H1 (cell line): ENCODE measurements around the gene DPEP2. TPM values are rescaled to one million over a fixed set of nuclear protein-coding genes. Genes with fewer than 3 reads are reported as not detected.

Source experiments
- CTCF ChIA-PET: fragments of 300-600 bp; sonication (Branson Sonifier 250); formaldehyde crosslinking; loops from one replicate; lab custom pipeline; 2021; ENCODE audit not compliant: partially characterized antibody; lab: Charles Lee
- POLR2A ChIA-PET: fragments of 300-600 bp; sonication (Branson Sonifier 250); formaldehyde crosslinking; loops from one replicate; lab custom pipeline; 2021; ENCODE audit warnings: inconsistent platforms; ENCODE audit not compliant: partially characterized antibody; lab: Charles Lee
- DNase-seq, 2 experiments: peaks; one replicate each; pipeline versions ENCODE4 v3.0.0 to v3.0.0-alpha.2; 2010 to 2022; ENCODE audit warnings: low spot score in 2 of 2, low read depth in 1 of 2, mixed read lengths in 1 of 2
- FAIRE-seq: peaks from 2 replicates; lab custom pipeline; 2011; peaks lifted over from hg19 to GRCh38; lab: Jason Lieb, UNC
- H2AFZ ChIP-seq: 2 replicates; pipeline ENCODE4 v1.8.1; 2012; ENCODE audit warnings: low read length, inconsistent platforms
- H2AK5ac ChIP-seq: 2 replicates; pipeline ENCODE4 v1.6.1; 2013; ENCODE audit warnings: low read depth, low read length
- H2BK120ac ChIP-seq: replicated peaks from 2 replicates; pipeline ENCODE3; 2013; ENCODE audit warnings: low read depth, low read length, inconsistent platforms
- H2BK12ac ChIP-seq: 2 replicates; pipeline ENCODE4 v1.6.1; 2013; ENCODE audit warnings: low read depth, low read length
- H2BK15ac ChIP-seq: 2 replicates; pipeline ENCODE4 v1.6.1; 2013; ENCODE audit warnings: low read length
- H2BK20ac ChIP-seq: 2 replicates; pipeline ENCODE4 v1.6.1; 2013; ENCODE audit warnings: low read length
- H2BK5ac ChIP-seq: 2 replicates; pipeline ENCODE4 v1.6.1; 2013; ENCODE audit warnings: low read depth, low read length
- H3K14ac ChIP-seq: 2 replicates; pipeline ENCODE4 v1.6.1; 2013; ENCODE audit warnings: inconsistent platforms; ENCODE audit not compliant: insufficient read length
- H3K18ac ChIP-seq: 2 replicates; pipeline ENCODE4 v1.6.1; 2013; ENCODE audit warnings: low read length; ENCODE audit errors: extremely low read depth
- H3K23ac ChIP-seq: 2 replicates; pipeline ENCODE4 v1.6.1; 2013; ENCODE audit warnings: inconsistent platforms; ENCODE audit not compliant: insufficient read length
- H3K23me2 ChIP-seq: 2 replicates; pipeline ENCODE4 v1.6.1; 2013; ENCODE audit warnings: low read depth, low read length
- H3K27ac ChIP-seq: 2 replicates; pipeline ENCODE4 v1.6.1; 2011; ENCODE audit warnings: low read depth, low read length, inconsistent platforms
- H3K27me3 ChIP-seq, 4 experiments: replicated peaks in 1 of 4; 1 replicate in 1 of 4; 2 replicates in 3 of 4; pipeline versions ENCODE4 v1.6.1 to v1.8.1; 2011 to 2013; ENCODE audit warnings: low read length in 3 of 4, mild to moderate bottlenecking in 3 of 4, inconsistent platforms in 2 of 4, mixed read lengths in 2 of 4, moderate library complexity in 1 of 4; ENCODE audit not compliant: control insufficient read depth in 3 of 4, insufficient read depth in 3 of 4; ENCODE audit errors: extremely low read depth in 1 of 4
- H3K36me3 ChIP-seq, 4 experiments: 2 replicates each; pipeline versions ENCODE4 v1.6.1 to v1.8.1; 2011 to 2013; ENCODE audit warnings: mild to moderate bottlenecking in 4 of 4, low read length in 3 of 4, moderate library complexity in 2 of 4, control low read depth in 1 of 4, inconsistent platforms in 1 of 4; ENCODE audit not compliant: insufficient read depth in 4 of 4, control insufficient read depth in 2 of 4
- H3K4ac ChIP-seq: replicated peaks from 2 replicates; pipeline ENCODE3; 2013; ENCODE audit warnings: low read length, low read depth, mixed read lengths, inconsistent platforms; ENCODE audit not compliant: insufficient read length
- H3K4me1 ChIP-seq, 4 experiments: replicated peaks in 1 of 4; 1 replicate in 1 of 4; 2 replicates in 3 of 4; pipeline versions ENCODE4 v1.6.1 to v1.8.1; 2011 to 2013; ENCODE audit warnings: low read length in 3 of 4, inconsistent platforms in 2 of 4, mixed read lengths in 1 of 4; ENCODE audit not compliant: insufficient read depth in 4 of 4, control insufficient read depth in 3 of 4
- H3K4me2 ChIP-seq, 2 experiments: 2 replicates each; pipeline versions ENCODE4 v1.6.1 to v1.8.1; 2011 to 2013; ENCODE audit warnings: low read depth in 2 of 2, low read length in 2 of 2, control low read depth in 1 of 2, inconsistent platforms in 1 of 2, mild to moderate bottlenecking in 1 of 2; ENCODE audit not compliant: insufficient read depth in 1 of 2
- H3K4me3 ChIP-seq, 4 experiments: fragments of 200-600, 300-600 bp in 1 of 4; sonication (generic), shearing (Covaris generic), sonication (Bioruptor Twin) in 1 of 4; 2 replicates each; pipeline versions ENCODE4 v1.5.1 to v1.8.1; 2011 to 2016; ENCODE audit warnings: low read length in 4 of 4, low read depth in 3 of 4, control low read depth in 2 of 4, inconsistent platforms in 2 of 4, mild to moderate bottlenecking in 2 of 4, mixed read lengths in 1 of 4, moderate library complexity in 1 of 4; ENCODE audit not compliant: insufficient read depth in 2 of 4; ENCODE audit errors: extremely low read depth in 1 of 4
- H3K56ac ChIP-seq: replicated peaks from 2 replicates; pipeline ENCODE3; 2013; ENCODE audit warnings: low read depth, mild to moderate bottlenecking, mixed read lengths, low read length, inconsistent platforms; ENCODE audit not compliant: insufficient read length
- H3K79me1 ChIP-seq: 2 replicates; pipeline ENCODE4 v1.6.1; 2013; ENCODE audit warnings: low read depth, low read length, control low read depth
- H3K79me2 ChIP-seq, 2 experiments: 2 replicates each; pipeline versions ENCODE4 v1.6.1 to v1.8.1; 2012 to 2013; ENCODE audit warnings: low read length in 2 of 2, mild to moderate bottlenecking in 2 of 2, inconsistent platforms in 1 of 2; ENCODE audit not compliant: insufficient read depth in 2 of 2, control insufficient read depth in 1 of 2
- H3K9ac ChIP-seq, 4 experiments: replicated peaks in 1 of 4; 1 replicate in 1 of 4; 2 replicates in 3 of 4; pipeline versions ENCODE4 v1.6.1 to v1.8.1; 2011 to 2013; ENCODE audit warnings: low read depth in 3 of 4, low read length in 3 of 4, control low read depth in 2 of 4, mild to moderate bottlenecking in 2 of 4, moderate library complexity in 2 of 4, inconsistent platforms in 1 of 4; ENCODE audit errors: extremely low read depth in 1 of 4
- H3K9me3 ChIP-seq, 2 experiments: 2 replicates each; pipeline versions ENCODE4 v1.6.1 to v1.8.1; 2012 to 2013; ENCODE audit warnings: mild to moderate bottlenecking in 2 of 2, moderate library complexity in 2 of 2, control low read depth in 1 of 2, inconsistent platforms in 1 of 2, low read depth in 1 of 2, low read length in 1 of 2, mixed read lengths in 1 of 2; ENCODE audit not compliant: insufficient read depth in 2 of 2
- H4K20me1 ChIP-seq, 2 experiments: replicated peaks in 1 of 2; 2 replicates each; pipeline versions ENCODE3 to v1.8.1; 2011 to 2013; ENCODE audit warnings: inconsistent platforms in 2 of 2, low read length in 2 of 2, mild to moderate bottlenecking in 1 of 2; ENCODE audit not compliant: insufficient read depth in 2 of 2, control insufficient read depth in 1 of 2
- H4K5ac ChIP-seq: 2 replicates; pipeline ENCODE4 v1.6.1; 2013; ENCODE audit warnings: low read length, low read depth, mixed read lengths, inconsistent platforms; ENCODE audit not compliant: insufficient read length
- H4K8ac ChIP-seq: 2 replicates; pipeline ENCODE4 v1.8.0; 2013; ENCODE audit warnings: mild to moderate bottlenecking, moderate library complexity, low read length, inconsistent platforms; ENCODE audit not compliant: insufficient read depth; ENCODE audit errors: extremely low read depth
- H4K91ac ChIP-seq: replicated peaks from 2 replicates; pipeline ENCODE3; 2013; ENCODE audit warnings: low read length, mixed read lengths, inconsistent platforms; ENCODE audit not compliant: insufficient read length
- CHD1 ChIP-seq: IDR thresholded peaks from 2 replicates; pipeline ENCODE4 v1.6.1; 2012; ENCODE audit warnings: low read depth, low read length, improper control_type of control experiment
- SP1 ChIP-seq: IDR thresholded peaks from 2 replicates; pipeline ENCODE4 v1.6.1; 2011; ENCODE audit warnings: low read depth, low read length
- WGBS, 2 experiments: shearing (Covaris generic) in 1 of 2; methylation state at CpG; one replicate each; pipeline versions ENCODE4 v1.1.6 to v1.1.7; 2013 to 2015; ENCODE audit warnings: low lambda C conversion rate in 2 of 2, mixed read lengths in 2 of 2, inconsistent platforms in 1 of 2, low coverage in 1 of 2, missing lambda C conversion rate in 1 of 2; ENCODE audit not compliant: insufficient replicate concordance in 2 of 2, insufficient coverage in 1 of 2, insufficient read length in 1 of 2; ENCODE audit errors: extremely low coverage in 1 of 2, missing lambda C conversion rate in 1 of 2; 5-methylcytosine and 5-hydroxymethylcytosine counted together
- polyA plus RNA-seq, 7 experiments: library from polyadenylated mRNA; depleted of rRNA in 3 of 7; stranded (reverse) in 5 of 7; unstranded in 2 of 7; fragments of >200 nt in 5 of 7; fragments of 200-250 nt in 2 of 7; gene quantifications; 1 replicate in 5 of 7; 2 replicates in 1 of 7; 4 replicates in 1 of 7; pipeline versions ENCODE4 v1.2.1 to v1.2.3, GENCODE V29; 2011 to 2013; ENCODE audit warnings: missing spikeins in 2 of 7, mixed read lengths in 2 of 7
- total RNA-seq: library from RNA; stranded (reverse); fragmentation: NEBNext Ultra II Directional; extraction: Animal tissue kit (Norgen Biotek cat#: 25700); gene quantifications from 2 replicates; pipeline ENCODE4 v1.2.1, GENCODE V29; 2021

DPEP2 gene
- total and polyA plus RNA-seq, 2 of the 8 experiments (the other 6 are each of a cell fraction or from before 2014, with no cell fraction given) = not detected

DNA sequence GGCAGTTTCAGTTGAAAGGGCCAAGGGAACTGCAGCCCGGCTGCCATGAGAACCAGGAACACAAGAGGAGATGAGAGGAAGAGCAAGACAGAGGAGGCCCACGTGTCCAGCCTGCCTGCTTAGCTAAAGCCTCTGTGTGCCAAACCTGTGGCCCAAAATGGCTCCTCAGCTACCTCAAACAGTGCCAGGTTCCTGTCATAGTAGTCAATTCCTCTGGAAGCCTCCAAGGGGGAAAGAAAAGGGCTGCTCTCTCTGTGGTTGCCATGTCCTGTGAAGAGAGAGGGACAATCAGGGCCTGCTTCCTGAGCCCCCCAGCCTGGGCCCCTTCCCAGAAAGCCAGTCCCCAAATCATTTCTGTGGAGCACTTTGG is 36.0 kb downstream of the DPEP2 start:
- H3K4me1 ChIP-seq = peaks cover 6 to 25% (median 17%) of the 10 kb centered on the region in 4 experiments
- no peak overlapping the region for H2BK15ac ChIP-seq
- peaks cover 20% of the 10 kb centered on the region; the same call in 1 of the 2 replicates for H3K79me1 ChIP-seq
- 96% methylated on average over 2 of the region's 2 CpGs; no CpG with 5 or more reads in 1 of the 2 experiments for WGBS, 2 experiments
- H2AFZ ChIP-seq = no peak overlapping the region
- no peak overlapping the region for H2AK5ac ChIP-seq
- no peak overlapping the region for H3K23ac ChIP-seq
- H4K8ac ChIP-seq = peak overlapping the region; percentile 36; the same call in 1 of the 2 replicates
- H3K36me3 ChIP-seq = peaks cover 4 to 20% (median 18%) of the 10 kb centered on the region in 4 experiments; a peak in 6 of 8 replicates
- no peak overlapping the region for H3K27ac ChIP-seq
- no peaks in the 10 kb centered on the region for H3K27me3 ChIP-seq
- DNase-seq = no peak
- no peak overlapping the region for H3K4me3 ChIP-seq
- H3K79me2 ChIP-seq = peaks cover 0 to 4% of the 10 kb centered on the region in 2 experiments; a peak in 2 of 4 replicates
- H2BK120ac ChIP-seq = no peak overlapping the region
- TF ChIP-seq CHD1 (no peak), SP1 (no peak)
- no peak for FAIRE-seq
- H3K9me3 ChIP-seq = no peaks in the 10 kb centered on the region
- no peak overlapping the region for H4K91ac ChIP-seq
- no peak overlapping the region for H2BK5ac ChIP-seq
- peaks cover 4 to 27% of the 10 kb centered on the region in 2 experiments for H4K20me1 ChIP-seq
- no peak overlapping the region for H2BK12ac ChIP-seq
- H3K18ac ChIP-seq = no peak overlapping the region
- no peak overlapping the region for H2BK20ac ChIP-seq
- no peak overlapping the region for H3K56ac ChIP-seq
- H3K14ac ChIP-seq = no peak overlapping the region
- POLR2A ChIA-PET = interaction anchor here (1.1 to 1.6 kb wide), 4 partner anchors 10 to 24 kb away, joined by 3 read pairs; no protein-coding TSS in a partner anchor
- H3K9ac ChIP-seq = no peak overlapping the region
- H3K4ac ChIP-seq = no peak overlapping the region
- no peak overlapping the region for H4K5ac ChIP-seq
- peak overlapping the region in 1 of 2 experiments; percentile 11; a peak in 1 of 4 replicates for H3K4me2 ChIP-seq
- CTCF ChIA-PET = interaction anchor here (0.7 to 10.9 kb wide), 6 partner anchors 15 to 265 kb away, joined by 3 to 90 read pairs (median 4); partner anchors contain the start of genes LCAT and NRN1L
- peaks cover 7% of the 10 kb centered on the region; the same call in 1 of the 2 replicates for H3K23me2 ChIP-seq
